ENCODE measurements around the gene CTNNBL1.

CTNNBL1 gene

DNA sequence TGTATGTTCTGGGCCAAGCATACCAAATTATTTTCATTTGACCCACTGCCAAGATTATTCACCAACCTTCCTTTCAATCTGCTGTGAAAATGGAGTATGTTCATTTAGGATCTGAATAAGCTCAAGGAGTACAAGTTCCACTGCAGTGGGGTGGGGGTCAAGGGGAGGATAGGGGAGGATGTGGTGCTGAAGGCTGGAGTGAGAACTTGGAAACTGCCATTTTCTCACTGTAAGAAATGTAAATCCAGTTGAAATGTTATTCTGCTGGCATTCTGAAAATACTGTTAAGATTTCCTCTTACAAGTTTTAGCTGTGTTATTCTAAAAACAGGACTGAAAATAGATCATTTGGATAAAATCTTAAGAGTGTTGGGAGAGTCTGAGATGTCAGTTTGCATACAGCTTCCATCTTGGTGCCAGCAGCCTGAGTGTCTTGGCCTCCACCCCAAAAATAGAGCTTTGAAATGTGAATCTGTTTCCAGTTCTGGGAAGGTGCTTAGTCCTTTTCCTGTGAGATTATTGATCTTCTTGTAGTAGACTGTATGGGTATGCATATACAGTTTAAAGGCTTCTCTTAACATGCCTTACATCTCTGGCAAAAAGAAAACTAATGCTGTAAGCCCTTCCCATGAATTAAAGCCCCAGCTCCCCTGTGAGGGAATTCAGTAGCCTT is 84.3 kb downstream of the CTNNBL1 start:
- DNase-seq = no peak

DNA sequence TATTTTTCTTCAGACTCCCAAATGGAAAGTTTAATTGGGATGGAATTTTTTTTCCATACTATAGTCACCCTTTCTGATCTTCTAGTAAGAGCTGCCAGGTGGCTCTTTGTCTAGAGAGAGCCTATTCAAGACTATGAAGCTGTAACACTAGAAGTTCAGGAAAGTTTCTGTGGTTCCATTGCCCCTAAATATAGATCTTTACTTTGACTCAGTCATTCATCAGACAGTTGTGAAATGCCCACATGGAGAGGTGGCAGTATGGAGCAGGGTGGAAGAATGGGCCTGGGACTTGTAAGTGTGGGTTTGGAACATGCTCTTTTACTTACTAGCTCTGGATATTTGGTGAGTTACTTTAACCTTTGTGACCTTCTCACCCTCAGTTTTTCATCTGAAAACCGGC is 87.8 kb downstream of the CTNNBL1 start:
- DNase-seq = no peak

GRCh38 chr20:37786043-37786442 is 92.2 kb downstream of the CTNNBL1 start:
- no peak for DNase-seq

DNA sequence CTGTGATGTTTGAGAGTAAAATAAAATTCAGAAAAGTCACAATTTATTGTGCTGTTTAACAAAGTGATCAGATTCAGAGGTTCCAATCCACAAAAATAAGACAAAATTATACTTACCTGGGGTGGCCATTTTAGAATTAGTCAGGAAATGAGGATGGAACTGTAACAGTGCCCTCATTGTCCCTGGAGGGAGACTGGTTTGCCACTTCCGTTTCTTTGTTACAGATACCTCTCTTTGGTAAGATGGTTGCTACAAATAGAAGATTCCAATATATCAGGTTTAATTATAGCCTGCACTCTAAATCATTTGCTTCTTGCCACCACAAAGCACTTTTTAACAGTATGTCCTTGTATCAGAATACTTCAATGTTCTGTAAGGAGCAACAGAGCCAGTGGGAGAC is 95.6 kb downstream of the CTNNBL1 start:
- DNase-seq = no peak

GRCh38 chr20:37790900-37791299 is 97.1 kb downstream of the CTNNBL1 start:
- DNase-seq = no peak

DNA sequence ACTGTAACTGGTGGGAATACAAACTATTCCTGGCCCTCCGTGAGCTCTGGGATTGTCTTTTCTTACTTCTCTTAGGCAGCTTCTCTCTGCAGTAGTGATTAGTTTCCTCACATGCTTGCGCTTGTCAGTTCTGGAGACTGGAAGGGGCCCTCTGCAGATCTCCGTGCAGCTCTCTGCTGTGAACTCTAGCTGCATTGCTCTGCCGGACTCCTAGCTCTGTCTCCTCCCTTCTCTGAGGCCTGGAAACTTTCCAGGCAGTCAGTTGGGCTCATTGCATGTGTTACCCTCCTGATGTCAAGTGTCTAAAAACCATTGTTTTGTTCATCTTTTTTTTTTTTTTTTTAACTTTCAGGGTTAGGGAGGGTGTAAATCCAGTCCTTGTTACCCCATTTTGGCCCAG is 102.3 kb downstream of the CTNNBL1 start:
- no peak for DNase-seq

GRCh38 chr20:37796733-37797132 is 102.9 kb downstream of the CTNNBL1 start:
- no peak for DNase-seq

DNA sequence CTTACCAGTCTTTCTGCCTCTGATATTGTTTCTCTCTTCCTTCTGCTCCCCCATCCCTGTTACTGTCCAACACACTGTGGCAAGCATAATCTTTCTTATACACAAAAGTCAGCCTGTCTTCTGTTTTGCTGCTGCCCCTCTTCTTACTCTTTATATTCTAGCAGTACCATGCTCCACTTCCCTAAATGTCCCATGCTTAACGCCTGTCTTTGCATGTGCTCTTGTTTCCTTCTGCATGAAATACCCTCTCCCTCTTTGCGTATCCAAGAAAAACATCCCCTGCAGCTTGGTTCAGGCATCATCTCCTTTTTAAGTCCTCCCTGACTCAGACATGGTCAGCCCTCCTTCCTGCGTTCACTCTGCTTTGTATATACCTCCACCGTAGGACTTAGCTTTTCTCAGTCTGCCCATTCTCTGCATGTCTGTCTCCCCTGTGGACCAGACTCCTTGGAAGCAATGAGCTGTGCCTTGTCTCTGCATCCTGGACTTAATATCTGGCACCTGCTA is 103.9 kb downstream of the CTNNBL1 start:
- no peak for DNase-seq

DNA sequence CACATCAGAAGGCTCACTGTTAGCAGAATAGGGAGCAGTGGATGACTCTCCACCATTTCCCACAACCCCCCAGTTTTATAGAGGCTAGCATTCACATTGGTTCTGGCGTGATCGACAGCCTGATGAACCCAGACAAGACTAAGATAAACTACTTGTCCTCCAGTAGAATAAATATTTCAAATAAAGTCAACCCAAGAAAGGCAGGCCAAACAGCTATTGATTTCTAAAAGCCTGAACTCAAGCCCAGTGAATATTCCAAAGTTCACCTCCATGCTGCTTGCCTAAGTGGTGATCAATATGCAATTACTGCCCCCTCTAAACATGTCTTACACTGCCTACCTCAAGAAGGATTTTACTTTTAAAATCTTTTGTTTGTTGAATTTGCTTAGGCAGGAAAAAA is 104.5 kb downstream of the CTNNBL1 start:
- DNase-seq = no peak

GRCh38 chr20:37800618-37801017 is 106.8 kb downstream of the CTNNBL1 start:
- no peak for DNase-seq

- no peak for DNase-seq
Measured at GRCh38 chr20:37801921-37802320, 108.1 kb downstream of the CTNNBL1 start.

DNA sequence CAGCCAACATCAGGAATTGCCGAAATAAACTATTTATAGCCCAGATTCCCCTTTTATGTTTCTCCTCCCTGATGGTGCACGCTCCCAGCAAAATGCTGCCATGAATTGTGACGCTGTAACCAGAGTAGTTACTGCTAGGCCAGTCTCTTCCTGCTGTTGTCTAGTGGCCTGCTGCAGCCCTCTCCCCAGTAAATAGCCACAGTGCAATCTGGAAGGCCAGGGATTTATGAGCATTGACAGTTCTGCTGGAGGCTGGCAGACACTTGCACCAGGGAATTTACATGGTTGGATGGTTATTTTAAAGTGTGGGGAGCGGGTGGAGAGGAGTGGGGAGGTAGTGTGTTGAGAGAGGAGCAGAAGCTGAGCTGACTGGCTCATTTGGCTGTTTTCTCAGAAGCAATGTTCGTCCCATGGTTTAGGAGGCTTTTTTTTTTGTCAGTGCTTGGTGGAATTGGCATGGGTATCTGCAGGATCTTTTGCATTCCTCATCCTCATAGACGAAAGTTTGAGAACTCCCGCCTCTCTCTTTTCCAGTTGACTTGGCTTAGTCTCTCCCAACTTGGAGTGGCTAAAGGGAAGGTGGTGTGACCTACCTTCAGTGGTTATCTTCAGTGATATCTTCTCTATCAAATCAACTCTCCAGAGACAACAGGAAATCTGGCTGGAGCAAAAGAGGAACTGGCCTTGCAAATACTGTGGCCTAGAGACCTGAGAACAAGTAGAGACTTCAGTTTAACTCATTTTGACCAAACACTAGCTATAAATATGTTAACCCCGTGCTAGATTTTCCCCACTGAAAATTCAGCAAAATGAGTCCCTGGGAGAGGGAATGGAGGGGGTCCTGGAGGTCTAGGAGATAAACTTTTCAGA is 109.8 kb downstream of the CTNNBL1 start:
- DNase-seq = no peak

- DNase-seq = peak in 10 of 14 donors; percentile 33 to 61 (median 48)
Measured at GRCh38 chr20:37804584-37805566, 111.0 kb downstream of the CTNNBL1 start.

- no peak for DNase-seq
Measured at GRCh38 chr20:37807471-37808232, 113.8 kb downstream of the CTNNBL1 start.

DNA sequence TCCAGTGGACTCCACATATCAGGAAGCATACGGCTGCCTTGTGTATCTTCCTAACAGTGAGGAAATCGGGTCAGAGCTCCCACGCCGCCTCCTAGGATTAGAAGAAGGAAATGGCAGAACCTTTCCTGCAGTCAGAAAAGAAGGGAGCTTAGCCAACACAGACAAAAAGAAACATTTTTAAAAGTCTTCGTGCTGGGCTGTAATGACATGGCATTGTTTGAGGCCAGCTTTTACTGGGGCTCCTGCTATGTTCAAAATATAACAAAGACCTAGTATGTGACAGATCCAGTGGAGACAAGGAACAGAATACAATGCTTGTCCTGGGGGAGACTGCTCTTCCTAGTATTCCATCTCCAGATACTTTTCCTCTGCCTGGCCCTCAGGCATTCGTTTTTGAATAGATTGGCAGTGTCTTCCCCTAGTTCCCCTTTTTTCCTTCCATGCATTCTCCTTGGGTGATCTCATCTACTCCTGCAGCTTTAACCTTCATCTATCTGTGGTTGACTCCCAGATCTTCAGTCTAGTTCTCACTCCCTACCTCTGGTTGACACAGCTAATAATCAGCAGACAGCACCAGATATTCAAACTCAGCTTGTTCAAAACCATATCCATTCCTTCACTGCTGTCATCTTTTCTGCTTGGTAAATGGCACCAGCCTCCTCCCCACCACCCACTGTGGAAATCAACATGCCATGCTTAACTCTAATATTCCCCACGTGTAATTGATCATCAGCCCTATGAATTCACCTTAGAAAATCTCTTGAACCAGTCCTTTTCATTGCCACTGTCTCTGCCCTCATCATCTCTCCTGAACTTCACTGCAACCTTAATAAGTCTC is 114.6 kb downstream of the CTNNBL1 start:
- peak in 1 of 14 donors; percentile 35 for DNase-seq

DNA sequence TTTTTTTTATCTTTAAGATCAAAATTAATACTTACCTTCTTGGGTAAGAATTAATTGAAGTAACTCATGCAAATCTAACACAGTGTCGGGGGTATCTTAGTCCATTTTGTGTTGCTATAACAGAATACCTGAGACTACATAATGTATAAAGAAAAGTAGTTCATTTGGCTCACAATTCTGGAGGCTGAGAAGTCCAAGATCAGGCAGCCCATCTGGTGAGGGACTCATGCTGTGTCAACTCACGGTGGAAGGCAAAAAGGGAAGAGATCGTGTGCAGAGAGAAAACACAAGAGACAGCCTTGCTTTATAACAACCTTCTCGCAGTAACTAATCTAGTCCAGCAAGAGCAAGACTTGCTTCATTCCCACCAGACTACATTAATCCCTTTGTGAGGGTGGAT is 116.2 kb downstream of the CTNNBL1 start:
- no peak for DNase-seq

GRCh38 chr20:37816003-37816402 is 122.2 kb downstream of the CTNNBL1 start:
- DNase-seq = no peak

- DNase-seq = no peak
Measured at GRCh38 chr20:37816726-37817125, 122.9 kb downstream of the CTNNBL1 start.

DNA sequence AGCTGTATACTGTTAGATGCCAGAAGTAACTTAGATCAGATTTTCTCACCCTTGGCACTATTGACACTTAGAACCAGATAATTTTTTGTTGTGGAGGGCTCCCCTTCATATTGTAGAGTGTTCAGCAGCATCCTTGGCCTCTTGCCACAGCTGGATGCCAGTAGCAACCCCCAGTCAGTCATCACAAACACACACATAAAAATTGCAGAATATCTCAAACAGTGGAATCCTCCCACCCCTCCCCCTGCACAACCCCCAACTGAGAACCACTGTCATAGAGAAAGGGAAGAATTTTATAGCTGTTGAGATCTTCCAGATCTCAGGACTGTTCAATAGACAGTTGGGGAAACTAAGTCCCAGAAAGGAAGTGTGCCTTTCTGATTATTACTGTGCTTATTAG is 127.9 kb downstream of the CTNNBL1 start:
- no peak for DNase-seq

DNA sequence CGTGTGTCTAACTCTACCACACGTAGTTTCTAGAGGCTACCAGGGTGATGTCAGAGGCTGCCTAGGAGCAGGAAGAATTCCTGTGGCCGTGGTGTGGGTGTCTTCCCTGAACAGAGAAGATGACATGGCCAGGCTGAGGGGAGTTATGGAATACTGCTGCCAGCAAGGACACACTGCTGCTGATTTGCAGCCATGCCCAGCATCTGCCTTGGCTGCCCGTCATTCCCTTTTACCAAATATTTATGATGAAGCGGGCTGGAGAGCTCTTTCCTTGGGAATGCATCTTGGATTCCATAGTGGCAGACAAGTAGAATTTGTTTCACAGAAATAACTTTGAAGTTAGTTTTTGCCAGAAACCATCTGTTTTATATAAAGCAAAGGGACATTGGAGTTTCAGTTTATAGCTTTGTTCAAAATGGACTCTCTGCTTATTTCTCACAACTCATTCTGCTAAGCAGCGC is 128.3 kb downstream of the CTNNBL1 start:
- DNase-seq = no peak
